ENCODE measurements around the gene SAMHD1.
"Not testable (repeated sequence)": the region's sequence is repeated elsewhere in the genome, so short reads cannot be mapped to it uniquely, and the experiment has no call there.

- TF ChIP-seq CTCF (IDR thresholded peaks at IDR 0.05); EZH2 (IDR thresholded peaks at IDR 0.05; ENCODE audit: borderline replicate concordance, insufficient read depth, low read depth, low read length, poor library complexity, severe bottlenecking): not testable (repeated sequence)
These were observed 10.9 kb upstream of the SAMHD1 start for GRCh38 chr20:36962354-36962941.
